ENCODE measurements around the gene LCLAT1. TPM values are rescaled to one million over a fixed set of nuclear protein-coding genes. Genes with fewer than 3 reads are reported as not detected.

The LCLAT1 gene
- total and polyA plus RNA-seq, 2 donors (not counting 1 experiment from before 2014, with no cell fraction given): 5.1 to 21.9 TPM

- Histone ChIP-seq H3K79me2 (ENCODE audit: control insufficient read depth, insufficient read depth, low read length) (peaks cover 53% of the 10 kb centered on the region), H3K4me3 (ENCODE audit: control extremely low read depth in 1 of 5, extremely low read depth in 1 of 5, insufficient read depth in 1 of 5, low read depth in 2 of 5, low read length in 4 of 5) (no peak overlapping the region), H4K20me1 (ENCODE audit: control insufficient read depth, insufficient read depth, low read length, poor library complexity, severe bottlenecking) (no peaks in the 10 kb centered on the region), H3K27me3 (replicated peaks in 1 of 4; ENCODE audit: control extremely low read depth in 1 of 4, control insufficient read depth in 3 of 4, insufficient read depth in 4 of 4, low read length in 3 of 4) (no peaks in the 10 kb centered on the region), H3K4me2 (replicated peaks; ENCODE audit: low read depth, low read length, poor library complexity, severe bottlenecking) (no peak overlapping the region), H2AFZ (ENCODE audit: insufficient read depth, low read depth, low read length, poor library complexity, severe bottlenecking) (no peak overlapping the region), H3K36me3 (replicated peaks in 1 of 2; ENCODE audit: control extremely low read depth in 1 of 2, control insufficient read depth in 1 of 2, extremely low read depth in 1 of 2, insufficient read depth in 2 of 2, low read length in 1 of 2) (peaks cover 0 to 4% of the 10 kb centered on the region in 2 experiments), H3K27ac (ENCODE audit: low read length in 2 of 2) (no peak overlapping the region), H3K4me1 (ENCODE audit: control insufficient read depth in 2 of 2, insufficient read depth in 2 of 2, low read length in 2 of 2) (peaks cover 5 to 18% of the 10 kb centered on the region in 2 donors), H3K9me3 (ENCODE audit: control extremely low read depth in 1 of 3, control insufficient read depth in 2 of 3, insufficient read depth in 1 of 3, low read length in 2 of 3) (no peaks in the 10 kb centered on the region), H3K9ac (ENCODE audit: low read length) (no peak overlapping the region)
- intact Hi-C loops (cut with micrococcal nuclease): no loop called here
- ChIA-PET CTCF (interaction anchor here (1.2 kb wide), 1 partner anchor 274 kb away, joined by 3 read pairs; no protein-coding TSS in a partner anchor), POLR2A (no interaction called here)
- DNase-seq: no peak
- Mint-ChIP-seq H3K4me3 (no peak overlapping the region), H3K4me1 (peaks cover 29% of the 10 kb centered on the region), H3K27ac (no peak overlapping the region), H3K27me3 (no peaks in the 10 kb centered on the region), H3K9me3 (ENCODE audit: insufficient read depth) (no peaks in the 10 kb centered on the region)
- ATAC-seq (ENCODE audit: low read depth): no peak
- TF ChIP-seq EZH2 (IDR thresholded peaks at IDR 0.05; ENCODE audit: borderline replicate concordance, insufficient read depth, low read depth, low read length, poor library complexity, severe bottlenecking): no peak
- TF ChIP-seq, protein P1, sequence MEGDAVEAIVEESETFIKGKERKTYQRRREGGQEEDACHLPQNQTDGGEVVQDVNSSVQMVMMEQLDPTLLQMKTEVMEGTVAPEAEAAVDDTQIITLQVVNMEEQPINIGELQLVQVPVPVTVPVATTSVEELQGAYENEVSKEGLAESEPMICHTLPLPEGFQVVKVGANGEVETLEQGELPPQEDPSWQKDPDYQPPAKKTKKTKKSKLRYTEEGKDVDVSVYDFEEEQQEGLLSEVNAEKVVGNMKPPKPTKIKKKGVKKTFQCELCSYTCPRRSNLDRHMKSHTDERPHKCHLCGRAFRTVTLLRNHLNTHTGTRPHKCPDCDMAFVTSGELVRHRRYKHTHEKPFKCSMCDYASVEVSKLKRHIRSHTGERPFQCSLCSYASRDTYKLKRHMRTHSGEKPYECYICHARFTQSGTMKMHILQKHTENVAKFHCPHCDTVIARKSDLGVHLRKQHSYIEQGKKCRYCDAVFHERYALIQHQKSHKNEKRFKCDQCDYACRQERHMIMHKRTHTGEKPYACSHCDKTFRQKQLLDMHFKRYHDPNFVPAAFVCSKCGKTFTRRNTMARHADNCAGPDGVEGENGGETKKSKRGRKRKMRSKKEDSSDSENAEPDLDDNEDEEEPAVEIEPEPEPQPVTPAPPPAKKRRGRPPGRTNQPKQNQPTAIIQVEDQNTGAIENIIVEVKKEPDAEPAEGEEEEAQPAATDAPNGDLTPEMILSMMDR (IDR thresholded peaks at IDR 0.05): no peak
These were observed 35.0 kb downstream of the LCLAT1 start for GRCh38 chr2:30482011-30482410.

- Histone ChIP-seq H3K4me3 (ENCODE audit: control extremely low read depth in 1 of 5, extremely low read depth in 1 of 5, insufficient read depth in 1 of 5, low read depth in 2 of 5, low read length in 4 of 5) (no peak overlapping the region), H3K36me3 (replicated peaks in 1 of 2; ENCODE audit: control extremely low read depth in 1 of 2, control insufficient read depth in 1 of 2, extremely low read depth in 1 of 2, insufficient read depth in 2 of 2, low read length in 1 of 2) (no peaks in the 10 kb centered on the region), H3K79me2 (ENCODE audit: control insufficient read depth, insufficient read depth, low read length) (peaks cover 56% of the 10 kb centered on the region), H3K4me1 (ENCODE audit: control insufficient read depth in 2 of 2, insufficient read depth in 2 of 2, low read length in 2 of 2) (peaks cover 5 to 18% of the 10 kb centered on the region in 2 donors), H2AFZ (ENCODE audit: insufficient read depth, low read depth, low read length, poor library complexity, severe bottlenecking) (no peak overlapping the region), H4K20me1 (ENCODE audit: control insufficient read depth, insufficient read depth, low read length, poor library complexity, severe bottlenecking) (no peaks in the 10 kb centered on the region), H3K27me3 (replicated peaks in 1 of 4; ENCODE audit: control extremely low read depth in 1 of 4, control insufficient read depth in 3 of 4, insufficient read depth in 4 of 4, low read length in 3 of 4) (no peaks in the 10 kb centered on the region), H3K9ac (ENCODE audit: low read length) (no peak overlapping the region), H3K27ac (ENCODE audit: low read length in 2 of 2) (no peak overlapping the region), H3K9me3 (ENCODE audit: control extremely low read depth in 1 of 3, control insufficient read depth in 2 of 3, insufficient read depth in 1 of 3, low read length in 2 of 3) (no peaks in the 10 kb centered on the region), H3K4me2 (replicated peaks; ENCODE audit: low read depth, low read length, poor library complexity, severe bottlenecking) (no peak overlapping the region)
- intact Hi-C loops (cut with micrococcal nuclease): no loop called here
- Mint-ChIP-seq H3K4me3 (no peak overlapping the region), H3K27me3 (no peaks in the 10 kb centered on the region), H3K9me3 (ENCODE audit: insufficient read depth) (no peaks in the 10 kb centered on the region), H3K27ac (no peak overlapping the region), H3K4me1 (peaks cover 45% of the 10 kb centered on the region)
- ATAC-seq (ENCODE audit: low read depth): no peak
- no peak for DNase-seq
- WGBS (ENCODE audit: insufficient coverage): no CpG with 5 or more reads among the region's 3 CpGs
- POLR2A ChIA-PET: no interaction called here
- CTCF ChIA-PET: interaction anchor here (1.1 kb wide), 1 partner anchor 275 kb away, joined by 4 read pairs; no protein-coding TSS in a partner anchor
- TF ChIP-seq, protein P1 (IDR thresholded peaks at IDR 0.05): no peak
- TF ChIP-seq EZH2 (IDR thresholded peaks at IDR 0.05; ENCODE audit: borderline replicate concordance, insufficient read depth, low read depth, low read length, poor library complexity, severe bottlenecking): no peak
These were observed 37.1 kb downstream of the LCLAT1 start for GRCh38 chr2:30484145-30484544.

Measured in B cell (primary cell).